GM10847 (cell line): ENCODE measurements around the gene SLC9C1.

Source experiments
- POLR2A ChIP-seq: IDR thresholded peaks from 2 replicates; pipeline ENCODE4 v1.6.1; 2011; ENCODE audit not compliant: insufficient read length; ENCODE audit errors: extremely low read depth

SLC9C1 gene

DNA sequence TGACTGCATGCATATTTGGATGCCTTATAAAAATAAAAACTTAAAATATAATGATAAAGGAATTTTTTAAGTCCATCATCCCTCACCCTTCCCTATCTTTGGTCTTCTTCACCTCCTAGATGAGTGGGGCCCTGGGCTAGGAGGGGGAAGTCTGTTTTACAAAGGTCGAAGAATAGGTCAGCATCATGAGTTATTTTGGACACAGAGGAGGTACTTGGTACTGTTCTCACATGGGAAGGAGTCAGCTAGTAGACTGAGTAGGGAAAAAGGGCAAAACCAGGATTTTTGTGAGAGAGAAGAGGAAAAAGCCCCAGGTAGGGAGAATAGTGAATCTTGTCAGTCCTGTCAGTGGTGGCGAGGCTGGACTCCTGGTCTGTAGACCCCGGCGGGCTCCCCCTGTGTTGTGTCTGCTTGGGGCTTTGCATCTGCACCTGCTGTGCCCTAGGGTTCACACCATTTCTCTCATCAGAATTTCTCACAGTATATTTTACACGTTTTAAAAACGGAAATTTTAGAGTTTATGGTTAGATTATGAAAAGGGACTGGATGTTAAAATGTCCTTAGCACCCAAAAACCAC, 178.1 kb downstream of the SLC9C1 start:
- TF ChIP-seq POLR2A = no peak

DNA sequence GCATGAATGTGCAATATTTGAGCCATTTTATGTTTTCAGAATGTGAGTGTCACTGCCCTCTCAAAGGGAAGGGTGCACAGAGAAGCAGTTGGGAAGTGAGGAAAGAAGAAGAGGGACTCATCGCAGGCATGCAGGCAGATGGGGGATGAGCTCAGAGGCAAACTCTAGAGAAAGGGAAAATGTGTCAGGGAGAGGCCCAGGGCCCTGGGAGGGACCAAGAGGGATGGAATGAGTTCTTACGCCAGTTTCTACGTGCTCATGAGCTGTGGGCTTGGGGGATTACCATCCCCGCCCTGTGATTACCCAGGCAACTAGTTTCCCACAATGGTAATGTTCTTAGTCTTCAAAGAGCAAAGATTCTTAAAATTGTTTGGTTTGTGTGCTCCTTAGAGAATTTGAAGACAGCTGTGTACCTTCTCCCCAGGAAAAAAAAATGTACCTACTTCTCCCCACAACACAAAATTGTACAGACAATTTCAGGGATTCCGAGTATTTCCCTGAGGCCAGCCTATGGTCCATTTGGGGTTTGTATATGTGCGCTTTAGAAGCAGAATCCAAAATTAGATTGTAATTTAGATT, 178.8 kb downstream of the SLC9C1 start:
- no peak for TF ChIP-seq POLR2A

DNA sequence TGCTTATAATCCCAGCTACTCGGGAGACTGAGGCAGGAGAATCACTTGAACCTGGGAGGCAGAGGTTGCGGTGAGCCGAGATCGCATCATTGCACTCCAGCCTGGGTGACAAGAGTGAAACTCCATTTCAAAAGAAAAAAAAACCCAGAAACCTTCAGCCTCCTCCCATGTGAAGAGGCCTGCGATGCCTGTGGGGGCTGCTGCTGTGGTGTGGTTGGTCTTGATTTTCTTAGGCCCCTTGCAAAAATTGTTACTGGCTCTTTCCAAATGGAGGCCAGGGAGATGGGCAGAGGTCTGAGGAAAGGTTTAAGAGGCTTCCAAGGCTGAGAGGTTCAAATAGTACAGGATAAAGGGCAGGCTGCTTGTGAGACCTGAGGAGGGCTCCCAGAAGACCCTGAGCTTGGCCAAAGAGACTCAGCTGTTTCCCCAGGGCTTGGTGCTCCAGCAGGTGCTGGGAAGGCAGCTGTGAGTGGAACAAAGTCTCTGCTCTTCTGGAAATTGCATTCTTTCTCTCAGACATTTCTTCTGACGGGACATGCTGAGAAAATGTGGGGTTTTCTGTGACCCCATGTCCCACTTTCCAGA, 179.3 kb downstream of the SLC9C1 start:
- no peak for TF ChIP-seq POLR2A

DNA sequence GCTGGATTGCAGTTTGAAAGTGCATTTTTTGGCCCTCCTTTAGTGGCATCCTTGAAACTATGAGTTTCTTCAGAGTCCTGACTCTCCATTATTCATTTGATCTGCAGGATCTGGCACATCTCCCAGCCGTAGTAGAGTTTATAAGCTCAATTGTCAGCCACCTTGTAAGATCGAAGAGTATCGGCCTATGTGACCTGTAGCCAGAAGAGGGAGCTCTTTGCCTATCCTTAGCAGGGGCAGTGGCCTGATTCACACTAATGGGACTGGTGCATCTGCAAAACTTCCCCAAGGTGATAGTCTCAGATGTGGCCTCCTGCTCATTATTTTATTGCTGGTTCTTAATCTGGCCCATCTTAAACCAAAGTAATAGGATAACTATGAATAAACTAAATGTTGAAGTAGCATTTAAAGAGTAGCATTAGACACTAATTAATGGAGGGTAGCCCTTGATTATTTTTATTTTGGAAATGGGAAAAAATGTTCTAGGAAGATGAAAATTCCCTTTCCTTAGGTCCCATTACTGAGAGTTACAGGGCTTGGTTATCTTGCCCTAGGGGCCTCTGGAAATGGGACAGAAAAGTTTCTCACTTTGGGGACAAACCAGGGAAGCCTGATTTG, 182.1 kb downstream of the SLC9C1 start:
- no peak for TF ChIP-seq POLR2A

DNA sequence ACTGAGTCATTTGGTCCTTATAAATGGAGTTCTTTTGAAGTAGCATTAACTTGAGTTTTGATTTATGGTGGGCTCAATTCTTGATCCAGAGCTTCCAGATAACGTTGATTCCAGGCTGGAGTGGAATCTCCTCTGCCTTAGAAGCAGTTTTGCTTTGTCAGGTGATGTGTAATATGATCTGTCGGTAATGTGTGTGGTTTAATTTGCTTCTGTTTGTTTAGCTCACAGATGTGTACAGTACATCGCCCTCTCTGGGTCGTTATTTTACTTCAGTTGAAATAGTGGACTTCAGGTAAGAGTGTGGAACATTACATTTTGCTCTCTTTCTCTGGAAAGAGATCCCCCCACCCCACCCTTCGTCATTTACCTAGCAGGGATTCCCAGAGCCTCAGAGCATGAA, 184.7 kb downstream of the SLC9C1 start:
- TF ChIP-seq POLR2A = no peak

DNA sequence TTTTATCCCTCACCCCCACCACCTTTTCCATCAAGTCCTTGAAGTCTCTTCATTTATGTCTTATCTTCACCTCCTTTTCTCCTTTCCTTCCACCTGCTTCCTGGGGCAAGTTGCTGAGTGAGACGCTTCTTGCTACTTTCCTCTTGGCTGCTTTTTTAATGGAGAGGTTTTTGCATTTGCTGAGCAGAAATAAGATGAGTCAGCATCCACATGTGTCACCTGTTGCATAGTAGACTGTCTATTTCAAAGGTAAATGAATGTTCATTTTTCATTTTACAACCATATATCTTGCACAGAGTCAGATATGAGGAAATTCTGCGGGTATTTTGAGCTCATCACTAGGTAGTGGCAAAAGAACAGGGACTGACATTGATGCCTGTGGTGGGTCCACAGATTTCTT, 189.2 kb downstream of the SLC9C1 start:
- no peak for TF ChIP-seq POLR2A

DNA sequence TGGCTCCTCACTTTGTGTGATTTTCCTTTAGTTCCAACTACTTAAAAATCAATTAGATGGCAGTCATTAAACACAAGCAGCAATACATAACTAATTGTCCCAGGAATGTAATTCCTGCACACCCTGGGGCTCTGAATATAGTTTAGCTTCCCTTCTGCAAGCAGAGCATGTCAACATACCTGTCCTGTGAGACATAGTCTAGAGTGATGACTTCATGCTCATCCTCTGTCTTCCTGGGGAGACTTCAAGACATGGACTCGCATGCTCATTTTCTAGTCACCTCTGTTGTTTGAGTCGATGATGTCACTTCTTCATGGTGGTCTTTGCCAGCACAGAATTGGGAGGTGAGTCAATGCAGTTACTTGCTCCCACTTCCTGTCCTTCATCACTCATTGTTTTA, 192.1 kb downstream of the SLC9C1 start:
- no peak for TF ChIP-seq POLR2A

DNA sequence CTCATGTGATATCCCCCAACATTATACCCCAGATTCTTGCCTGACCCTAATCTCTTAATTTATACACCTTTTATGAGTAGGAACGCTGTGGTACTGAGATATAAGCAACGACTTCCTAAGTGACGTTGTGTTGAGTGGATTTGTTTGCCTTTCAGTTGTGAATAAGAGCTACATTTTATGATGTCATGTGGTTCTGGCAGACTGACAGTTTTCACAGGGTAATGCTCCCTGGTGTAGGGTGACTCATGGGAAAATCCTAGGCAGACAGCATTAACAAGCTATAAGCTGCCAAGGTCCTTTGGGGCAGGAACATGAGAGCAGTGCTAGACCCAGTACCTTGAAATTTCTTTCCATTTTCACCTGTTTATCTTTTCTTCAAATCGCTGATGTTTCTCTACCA, 196.6 kb downstream of the SLC9C1 start:
- no peak for TF ChIP-seq POLR2A

DNA sequence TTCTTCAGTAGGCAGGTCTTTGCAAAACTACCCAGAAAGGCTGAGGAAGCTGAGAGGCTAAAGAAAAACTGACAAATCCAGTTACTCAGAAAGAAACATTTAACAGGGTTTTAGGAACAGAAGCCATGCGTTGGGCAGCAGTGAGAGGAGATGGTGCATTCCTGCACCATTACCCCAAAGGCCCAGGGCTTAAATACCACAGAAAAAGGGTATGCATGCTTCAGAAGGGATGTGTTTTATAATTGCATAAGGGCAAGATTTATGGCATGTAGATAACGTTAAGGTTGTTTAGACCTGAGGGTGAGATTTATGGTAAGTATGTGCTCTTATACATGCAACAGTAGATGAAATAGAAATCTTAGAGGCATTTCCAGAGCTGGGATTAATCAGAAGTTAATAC, 197.8 kb downstream of the SLC9C1 start:
- no peak for TF ChIP-seq POLR2A

DNA sequence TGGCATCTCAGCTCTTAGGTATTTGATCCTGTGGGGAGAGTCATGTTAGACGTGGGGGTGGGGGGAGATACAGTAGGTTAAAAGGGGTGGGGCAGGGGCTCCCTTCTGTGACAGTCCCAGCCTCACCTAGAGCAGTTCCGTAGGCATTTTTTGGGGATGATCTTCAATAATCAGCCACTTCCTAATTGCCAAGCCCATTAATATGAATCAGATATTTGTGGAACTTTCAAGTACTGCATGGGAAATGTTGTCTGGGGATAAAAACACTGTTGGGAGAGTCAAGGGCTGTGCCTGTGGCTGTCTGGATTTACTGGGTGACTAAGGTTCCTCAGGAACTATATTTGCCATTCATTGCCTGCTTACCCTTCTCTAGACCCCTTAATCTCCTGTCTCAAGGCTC, 198.3 kb downstream of the SLC9C1 start:
- TF ChIP-seq POLR2A = no peak

DNA sequence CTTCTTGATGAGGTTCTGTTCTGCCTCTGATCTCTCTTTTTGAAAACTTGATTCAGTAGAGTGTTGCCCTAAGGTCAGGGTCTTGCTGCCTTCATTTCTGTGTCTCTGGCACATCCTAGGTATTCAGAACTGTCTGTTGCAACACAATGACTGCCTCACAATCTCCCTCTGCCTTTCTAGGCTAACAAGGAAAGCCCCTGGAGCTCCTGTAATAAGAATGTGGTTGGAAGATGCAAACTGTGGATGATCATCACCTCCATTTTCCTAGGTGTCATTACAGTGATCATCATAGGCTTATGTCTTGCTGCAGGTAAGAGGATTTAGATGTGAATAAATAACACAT, 200.9 kb downstream of the SLC9C1 start:
- no peak for TF ChIP-seq POLR2A

DNA sequence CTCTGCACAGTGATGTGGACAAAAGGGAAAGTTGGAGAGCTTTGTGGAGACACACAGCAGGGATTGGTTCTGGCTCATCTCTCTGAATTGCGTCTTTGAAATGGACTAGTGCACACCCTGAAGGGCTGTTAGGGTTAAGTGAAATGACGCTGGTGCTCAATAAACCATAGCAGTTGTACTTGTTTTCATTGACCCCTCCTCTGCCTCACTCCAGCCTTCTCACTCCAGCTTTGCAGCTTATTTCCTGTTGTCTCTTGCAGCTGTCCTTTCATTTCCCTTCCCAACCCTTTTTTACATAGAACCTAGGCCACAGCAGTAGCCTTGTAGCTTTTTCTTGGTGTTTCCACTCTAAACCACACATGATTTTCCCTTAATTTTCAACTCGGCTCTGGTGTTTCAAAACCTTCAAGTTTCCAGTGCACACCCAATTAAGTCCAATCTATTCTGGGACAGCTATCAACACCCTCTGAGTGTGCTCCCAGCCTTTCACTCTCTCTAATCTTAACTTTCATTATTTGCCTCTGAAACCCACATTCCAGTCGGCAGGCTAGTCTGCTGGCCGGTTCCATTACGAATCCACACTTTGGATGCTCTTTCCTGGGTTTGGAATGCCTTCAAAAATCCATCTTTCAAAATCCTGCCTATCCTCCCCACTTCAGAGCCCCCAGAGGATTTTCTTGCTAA, 201.4 kb downstream of the SLC9C1 start:
- no peak for TF ChIP-seq POLR2A

DNA sequence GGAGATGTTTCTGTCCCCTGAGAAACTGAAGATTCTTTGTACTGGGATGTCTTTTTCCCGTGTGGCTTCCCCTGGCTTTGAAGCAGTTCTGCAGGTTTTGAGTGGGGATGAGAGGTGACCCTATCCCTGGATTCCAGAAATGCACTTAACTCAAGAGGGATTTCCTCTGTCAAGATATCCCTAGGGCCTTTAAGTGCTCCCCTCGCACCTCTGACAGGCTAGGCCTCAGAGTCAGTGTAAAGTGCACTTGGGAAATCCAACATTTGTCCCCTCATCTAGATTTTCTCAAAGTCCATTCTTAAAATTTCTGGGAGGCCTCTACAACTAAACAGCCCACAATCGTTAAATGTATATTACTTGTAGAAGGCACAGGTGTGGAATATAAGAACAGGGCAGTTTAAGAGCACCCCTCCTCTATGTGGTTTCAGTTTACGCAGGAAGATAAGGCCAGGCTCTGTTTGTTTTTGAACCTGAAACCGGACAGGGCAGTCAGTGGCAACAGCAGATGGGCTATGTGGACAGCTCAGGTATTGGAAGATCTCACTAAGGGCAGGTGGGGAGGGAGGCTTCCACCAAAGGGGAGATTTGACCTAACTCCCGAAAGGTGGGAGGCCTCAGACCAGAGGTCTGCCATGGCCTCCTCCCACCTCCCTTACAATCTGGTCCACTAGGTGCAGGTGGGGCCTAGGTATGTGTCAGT, 203.0 kb downstream of the SLC9C1 start:
- TF ChIP-seq POLR2A = no peak
